Loucy (cell line): Measurements from ENCODE around the gene MRTFB.

Experiments used
- H2AFZ ChIP-seq: fragments of 200-600 bp; sonication (generic); 2 replicates; pipeline ENCODE4 v1.6.0; 2016; ENCODE audit warnings: antibody characterized with exemption, mild to moderate bottlenecking, low read length, moderate library complexity
- H3F3A ChIP-seq: fragments of 200-600 bp; 2 replicates; pipeline ENCODE4 v1.6.0; 2016; ENCODE audit warnings: antibody characterized with exemption, low read depth, mild to moderate bottlenecking
- H3K27me3 ChIP-seq: fragments of 200-600 bp; sonication (generic); 2 replicates; pipeline ENCODE4 v1.6.1; 2014; ENCODE audit warnings: low read length, mild to moderate bottlenecking; ENCODE audit not compliant: insufficient read depth, poor library complexity, severe bottlenecking
- H3K36me3 ChIP-seq: fragments of 200-600 bp; sonication (generic); 2 replicates; pipeline ENCODE4 v1.6.1; 2016; ENCODE audit warnings: low read length; ENCODE audit not compliant: insufficient read depth
- H3K4me1 ChIP-seq: fragments of 200-600 bp; sonication (generic); 2 replicates; pipeline ENCODE4 v1.5.1; 2014; ENCODE audit warnings: low read length, mild to moderate bottlenecking; ENCODE audit not compliant: insufficient read depth, poor library complexity, severe bottlenecking
- H3K4me2 ChIP-seq: fragments of 200-600 bp; sonication (generic); 2 replicates; pipeline ENCODE4 v1.6.0; 2014; ENCODE audit warnings: antibody characterized with exemption, low read length, low read depth, mild to moderate bottlenecking; ENCODE audit not compliant: poor library complexity, severe bottlenecking
- H3K4me3 ChIP-seq: fragments of 200-600 bp; sonication (generic); 2 replicates; pipeline ENCODE4 v1.5.1; 2014; ENCODE audit warnings: low read length, mild to moderate bottlenecking, mixed read lengths; ENCODE audit not compliant: poor library complexity, severe bottlenecking
- H3K79me2 ChIP-seq: fragments of 200-600 bp; sonication (generic); 2 replicates; pipeline ENCODE4 v1.6.1; 2014; ENCODE audit warnings: low read length; ENCODE audit not compliant: insufficient read depth
- H3K9ac ChIP-seq: fragments of 200-600 bp; sonication (generic); 2 replicates; pipeline ENCODE4 v1.6.0; 2014; ENCODE audit warnings: mild to moderate bottlenecking, low read depth, low read length, moderate library complexity; ENCODE audit not compliant: poor library complexity, severe bottlenecking
- H3K9me2 ChIP-seq: fragments of 200-600 bp; sonication (generic); replicated peaks from 2 replicates; pipeline ENCODE4 v1.6.1; 2016; ENCODE audit warnings: low read depth, low read length, mixed read lengths
- H3K9me3 ChIP-seq: fragments of 200-600 bp; sonication (generic); 2 replicates; pipeline ENCODE4 v1.6.1; 2014; ENCODE audit warnings: mild to moderate bottlenecking, antibody characterized with exemption, low read length, low read depth; ENCODE audit not compliant: insufficient read depth
- H4K20me1 ChIP-seq: fragments of 200-600 bp; sonication (generic); 2 replicates; pipeline ENCODE4 v1.6.0; 2014; ENCODE audit warnings: antibody characterized with exemption, low read length, mild to moderate bottlenecking; ENCODE audit not compliant: insufficient read depth, poor library complexity, severe bottlenecking
- EZH2phosphoT487 ChIP-seq: fragments of 200-600 bp; IDR thresholded peaks from 2 replicates; pipeline ENCODE4 v1.6.1; 2018; ENCODE audit warnings: antibody characterized with exemption, mild to moderate bottlenecking, moderate library complexity, borderline replicate concordance
- TF ChIP-seq, protein P1 (sequence below): fragments of 200-600 bp; sonication (generic); conservative IDR thresholded peaks from 2 replicates; pipeline ENCODE4 v1.5.1; 2014; ENCODE audit warnings: mild to moderate bottlenecking, antibody characterized with exemption, low read length

MRTFB gene

DNA sequence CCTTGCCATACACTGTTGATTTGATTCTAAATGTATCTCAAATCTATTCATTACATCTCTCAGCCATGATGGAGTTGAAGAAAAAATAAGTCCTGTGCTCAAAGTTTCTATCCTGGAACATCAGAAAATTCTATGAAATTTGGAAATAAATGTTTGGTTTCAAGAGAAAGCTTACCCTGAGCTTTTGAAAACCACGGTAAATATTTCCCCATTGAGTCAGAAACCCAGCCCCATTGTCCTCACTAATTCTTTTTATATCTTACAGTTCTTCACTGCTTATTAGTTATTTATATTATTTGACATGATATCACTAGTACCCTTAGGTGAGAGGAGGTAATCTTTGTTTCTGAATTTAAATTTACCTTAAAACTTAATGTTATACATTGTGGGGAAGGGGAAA, 128.5 kb downstream of the MRTFB start:
- H3K9me2 ChIP-seq = no peaks in the 10 kb centered on the region
- no peak overlapping the region for H2AFZ ChIP-seq
- H3K4me1 ChIP-seq = peaks cover 9% of the 10 kb centered on the region
- no peaks in the 10 kb centered on the region for H3K9me3 ChIP-seq
- H3K9ac ChIP-seq = no peak overlapping the region
- H4K20me1 ChIP-seq = no peaks in the 10 kb centered on the region
- no peak for TF ChIP-seq EZH2phosphoT487
- TF ChIP-seq, protein P1, sequence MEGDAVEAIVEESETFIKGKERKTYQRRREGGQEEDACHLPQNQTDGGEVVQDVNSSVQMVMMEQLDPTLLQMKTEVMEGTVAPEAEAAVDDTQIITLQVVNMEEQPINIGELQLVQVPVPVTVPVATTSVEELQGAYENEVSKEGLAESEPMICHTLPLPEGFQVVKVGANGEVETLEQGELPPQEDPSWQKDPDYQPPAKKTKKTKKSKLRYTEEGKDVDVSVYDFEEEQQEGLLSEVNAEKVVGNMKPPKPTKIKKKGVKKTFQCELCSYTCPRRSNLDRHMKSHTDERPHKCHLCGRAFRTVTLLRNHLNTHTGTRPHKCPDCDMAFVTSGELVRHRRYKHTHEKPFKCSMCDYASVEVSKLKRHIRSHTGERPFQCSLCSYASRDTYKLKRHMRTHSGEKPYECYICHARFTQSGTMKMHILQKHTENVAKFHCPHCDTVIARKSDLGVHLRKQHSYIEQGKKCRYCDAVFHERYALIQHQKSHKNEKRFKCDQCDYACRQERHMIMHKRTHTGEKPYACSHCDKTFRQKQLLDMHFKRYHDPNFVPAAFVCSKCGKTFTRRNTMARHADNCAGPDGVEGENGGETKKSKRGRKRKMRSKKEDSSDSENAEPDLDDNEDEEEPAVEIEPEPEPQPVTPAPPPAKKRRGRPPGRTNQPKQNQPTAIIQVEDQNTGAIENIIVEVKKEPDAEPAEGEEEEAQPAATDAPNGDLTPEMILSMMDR = no peak
- H3K27me3 ChIP-seq = no peaks in the 10 kb centered on the region
- no peaks in the 10 kb centered on the region for H3K79me2 ChIP-seq
- H3K36me3 ChIP-seq = no peaks in the 10 kb centered on the region
- no peak overlapping the region for H3K4me3 ChIP-seq
- H3F3A ChIP-seq = no peaks in the 10 kb centered on the region
- H3K4me2 ChIP-seq = no peak overlapping the region

DNA sequence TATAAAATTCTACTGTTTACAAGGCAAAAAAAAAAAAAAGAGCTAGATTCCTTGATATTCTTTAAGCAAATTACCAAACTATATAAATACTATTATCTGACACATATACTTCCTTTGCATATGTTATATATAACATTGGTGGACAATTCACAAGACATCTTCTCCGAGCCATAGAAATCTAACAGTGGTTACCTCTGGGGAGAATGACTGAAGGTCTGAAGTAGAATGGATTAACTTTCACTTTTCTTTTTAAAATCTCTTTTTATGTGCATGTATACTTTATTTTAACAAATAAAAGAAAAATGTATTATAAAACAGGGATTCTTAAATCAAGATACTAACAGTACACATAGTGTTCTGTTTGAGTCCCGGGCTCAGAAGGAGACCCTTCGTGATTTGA, 131.0 kb downstream of the MRTFB start:
- no peak overlapping the region for H2AFZ ChIP-seq
- no peaks in the 10 kb centered on the region for H3K4me1 ChIP-seq
- no peaks in the 10 kb centered on the region for H3K36me3 ChIP-seq
- no peaks in the 10 kb centered on the region for H3K79me2 ChIP-seq
- H3K9me3 ChIP-seq = no peaks in the 10 kb centered on the region
- no peak overlapping the region for H3K4me3 ChIP-seq
- no peaks in the 10 kb centered on the region for H4K20me1 ChIP-seq
- no peak overlapping the region for H3K4me2 ChIP-seq
- H3K9ac ChIP-seq = no peak overlapping the region
- H3F3A ChIP-seq = no peaks in the 10 kb centered on the region
- H3K9me2 ChIP-seq = no peaks in the 10 kb centered on the region
- H3K27me3 ChIP-seq = no peaks in the 10 kb centered on the region
- TF ChIP-seq, protein P1 = no peak
- no peak for TF ChIP-seq EZH2phosphoT487

- no peaks in the 10 kb centered on the region for H3K9me2 ChIP-seq
- no peak overlapping the region for H3K4me3 ChIP-seq
- no peak overlapping the region for H3K9ac ChIP-seq
- no peaks in the 10 kb centered on the region for H3K79me2 ChIP-seq
- H3K36me3 ChIP-seq = no peaks in the 10 kb centered on the region
- no peaks in the 10 kb centered on the region for H3F3A ChIP-seq
- no peaks in the 10 kb centered on the region for H3K4me1 ChIP-seq
- H4K20me1 ChIP-seq = no peaks in the 10 kb centered on the region
- no peaks in the 10 kb centered on the region for H3K9me3 ChIP-seq
- no peak overlapping the region for H3K4me2 ChIP-seq
- TF ChIP-seq EZH2phosphoT487 = no peak
- TF ChIP-seq, protein P1 = peak; percentile 32
- no peak overlapping the region for H2AFZ ChIP-seq
- no peaks in the 10 kb centered on the region for H3K27me3 ChIP-seq
Measured at GRCh38 chr16:14202697-14203096, 131.6 kb downstream of the MRTFB start.
